Chondrocyte (in vitro differentiated cells): ENCODE results near the gene RNF8. TPM values are rescaled to one million over a fixed set of nuclear protein-coding genes. Genes with fewer than 3 reads are reported as not detected.
"Not testable (repeated sequence)": the region's sequence is repeated elsewhere in the genome, so short reads cannot be mapped to it uniquely, and the experiment has no call there.

ENCODE experiments used
- DNase-seq: peaks from one replicate; pipeline ENCODE4 v3.0.0; 2021; ENCODE audit warnings: mixed read lengths, low spot score
- H3K27ac Mint-ChIP-seq: one replicate; pipeline ENCODE4 v1.8.0; 2021; ENCODE audit warnings: mild to moderate bottlenecking, moderate library complexity, mixed read lengths; ENCODE audit not compliant: unreplicated experiment
- H3K27me3 Mint-ChIP-seq: 2 replicates; pipeline ENCODE4 v1.8.0; 2021; ENCODE audit warnings: low read depth, mixed read lengths
- H3K36me3 Mint-ChIP-seq: 2 replicates; pipeline ENCODE4 v1.8.0; 2021; ENCODE audit warnings: low read depth, mixed read lengths
- H3K4me1 Mint-ChIP-seq: 2 replicates; pipeline ENCODE4 v1.8.0; 2021; ENCODE audit warnings: low read depth, mild to moderate bottlenecking, mixed read lengths
- H3K4me3 Mint-ChIP-seq: one replicate; pipeline ENCODE4 v1.8.0; 2021; ENCODE audit warnings: mild to moderate bottlenecking, moderate library complexity, mixed read lengths; ENCODE audit not compliant: unreplicated experiment
- H3K9me3 Mint-ChIP-seq: 2 replicates; pipeline ENCODE4 v1.8.0; 2021; ENCODE audit warnings: low read depth, mixed read lengths
- CTCF ChIP-seq: fragments of 200-600 bp; sonication (generic); IDR thresholded peaks from 2 replicates; pipeline ENCODE4 v1.5.0; 2021; ENCODE audit warnings: antibody characterized with exemption, mild to moderate bottlenecking, moderate library complexity
- total RNA-seq: library from RNA; stranded (reverse); gene quantifications from 3 replicates; pipeline ENCODE4 v1.2.1, GENCODE V29; 2021

Gene RNF8
- total RNA-seq, 1 donor from 2014 or later: 19.5 TPM

DNA sequence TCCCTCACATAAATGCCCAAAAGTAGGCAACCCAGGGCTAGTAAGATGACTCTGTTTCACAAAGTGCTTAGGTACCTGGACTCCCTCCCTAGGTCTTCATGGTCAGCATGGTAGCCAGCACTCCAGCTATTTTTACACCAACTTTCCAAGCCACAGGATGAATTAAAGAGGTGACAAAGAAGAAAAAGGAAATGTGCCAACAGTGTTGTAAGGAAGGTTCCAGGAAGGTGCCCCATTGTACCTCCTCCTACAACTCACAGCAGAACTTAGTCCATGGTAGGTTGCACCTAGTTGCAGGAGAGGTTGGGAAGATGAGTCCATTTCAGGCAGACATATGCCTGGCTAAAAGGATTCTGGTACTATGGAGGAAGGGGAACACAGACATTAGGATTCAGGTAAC is 19.7 kb upstream of the RNF8 start:
- Mint-ChIP-seq H3K9me3 (no peaks in the 10 kb centered on the region), H3K27ac (no peak overlapping the region), H3K27me3 (no peaks in the 10 kb centered on the region), H3K4me3 (no peak overlapping the region), H3K36me3 (peaks cover 18% of the 10 kb centered on the region), H3K4me1 (peaks cover 2% of the 10 kb centered on the region)
- TF ChIP-seq CTCF: no peak
- DNase-seq: no peak

GRCh38 chr6:37338317-37338716 is 15.5 kb upstream of the RNF8 start:
- H3K27me3 Mint-ChIP-seq, H3K27ac Mint-ChIP-seq, H3K9me3 Mint-ChIP-seq: not testable (repeated sequence)

DNA sequence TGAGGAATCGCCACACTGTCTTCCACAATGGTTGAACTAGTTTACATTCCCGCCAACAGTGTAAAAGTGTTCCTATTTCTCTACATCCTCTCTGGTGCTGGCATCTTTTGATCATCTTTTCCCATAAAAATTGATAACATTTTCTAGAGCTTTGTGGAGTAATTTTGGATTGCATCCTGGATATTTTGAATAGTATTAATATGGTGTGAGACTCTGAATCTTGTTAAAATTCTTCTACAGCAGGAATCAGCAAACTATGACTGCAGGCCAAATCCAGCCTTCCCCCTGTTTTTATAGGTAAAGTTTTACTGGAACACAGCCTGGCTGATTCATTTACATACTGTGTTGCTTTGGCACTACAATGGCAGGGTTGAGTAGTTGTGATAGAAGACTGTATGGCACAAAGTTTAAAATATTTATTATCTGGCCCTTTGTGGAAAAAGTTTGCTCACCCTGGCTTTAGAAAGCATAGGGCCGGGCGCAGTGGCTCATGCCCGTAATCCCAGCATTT is 15.0 kb upstream of the RNF8 start:
- H3K27ac Mint-ChIP-seq: no peak overlapping the region
- peaks cover 4% of the 10 kb centered on the region for H3K36me3 Mint-ChIP-seq
- H3K4me1 Mint-ChIP-seq: no peaks in the 10 kb centered on the region
- DNase-seq: no peak
- no peaks in the 10 kb centered on the region for H3K27me3 Mint-ChIP-seq
- H3K9me3 Mint-ChIP-seq: no peaks in the 10 kb centered on the region
- no peak overlapping the region for H3K4me3 Mint-ChIP-seq
- no peak for TF ChIP-seq CTCF

More at GRCh38 chr6:37338317-37338716, 15.5 kb upstream of the RNF8 start:
- not testable (repeated sequence) for H3K36me3 Mint-ChIP-seq, DNase-seq, H3K4me3 Mint-ChIP-seq, H3K4me1 Mint-ChIP-seq

GRCh38 chr6:37339741-37340638 is 13.8 kb upstream of the RNF8 start:
- Mint-ChIP-seq H3K9me3 (no peaks in the 10 kb centered on the region), H3K4me3 (no peak overlapping the region), H3K27ac (no peak overlapping the region), H3K36me3 (peaks cover 1% of the 10 kb centered on the region), H3K4me1 (no peaks in the 10 kb centered on the region), H3K27me3 (no peaks in the 10 kb centered on the region)
- DNase-seq: no peak
- TF ChIP-seq CTCF: no peak

DNA sequence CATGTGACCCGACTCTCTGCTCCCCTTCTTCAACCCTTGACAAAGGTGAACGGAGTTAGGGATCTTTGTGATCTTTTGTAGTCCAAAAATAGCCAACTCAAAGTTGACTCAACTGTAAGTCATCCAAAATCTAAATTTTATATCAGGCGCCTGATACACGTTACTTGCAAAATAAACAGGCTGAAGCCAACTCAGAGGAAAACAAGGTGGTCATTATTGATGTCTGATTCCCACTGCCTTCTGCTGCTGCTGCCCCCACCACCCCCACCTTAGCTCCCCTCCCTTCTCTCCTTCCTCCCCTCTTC is 13.2 kb upstream of the RNF8 start:
- H3K4me3 Mint-ChIP-seq: no peak overlapping the region
- no peaks in the 10 kb centered on the region for H3K4me1 Mint-ChIP-seq
- H3K27ac Mint-ChIP-seq: no peak overlapping the region
- DNase-seq: no peak
- H3K36me3 Mint-ChIP-seq: peaks cover 1% of the 10 kb centered on the region
- H3K27me3 Mint-ChIP-seq: no peaks in the 10 kb centered on the region
- H3K9me3 Mint-ChIP-seq: no peaks in the 10 kb centered on the region
- TF ChIP-seq CTCF: no peak

GRCh38 chr6:37343248-37343647 is 10.5 kb upstream of the RNF8 start:
- no peaks in the 10 kb centered on the region for H3K27me3 Mint-ChIP-seq
- no peak overlapping the region for H3K4me3 Mint-ChIP-seq
- no peak overlapping the region for H3K27ac Mint-ChIP-seq
- DNase-seq: no peak
- no peaks in the 10 kb centered on the region for H3K9me3 Mint-ChIP-seq
- no peak for TF ChIP-seq CTCF
- H3K36me3 Mint-ChIP-seq: peaks cover 1% of the 10 kb centered on the region
- H3K4me1 Mint-ChIP-seq: peaks cover 8% of the 10 kb centered on the region
